Dedifferentiated amniotic fluid mesenchymal stem cell (primary cell): ENCODE results near the gene NAT10.

Experiments used
- DNase-seq: peaks from one replicate; pipeline ENCODE4 v3.0.0-alpha.2; 2016; ENCODE audit errors: extremely low spot score

Gene NAT10

DNA sequence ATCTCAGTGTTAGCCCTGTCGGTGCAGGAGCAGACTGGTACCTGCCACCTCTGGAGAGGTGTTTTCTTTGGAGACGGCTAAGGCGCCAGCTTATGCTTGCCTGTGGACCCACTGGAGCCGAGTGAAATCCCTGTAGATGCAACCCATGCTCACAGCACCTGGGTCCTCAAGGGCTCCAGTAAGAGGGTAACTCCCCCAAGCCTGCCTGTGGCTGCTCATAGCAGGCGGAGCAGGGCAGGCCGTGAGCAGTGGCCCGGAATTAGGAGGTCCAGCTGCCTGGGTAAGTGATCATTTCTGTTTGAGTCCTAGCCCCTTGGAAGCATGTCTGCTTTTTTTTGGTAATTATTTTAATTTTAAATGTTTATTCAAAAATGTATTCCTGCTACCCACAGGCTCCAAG lies 43.8 kb downstream of the NAT10 start:
- no peak for DNase-seq

- DNase-seq, result no peak
These were observed 44.4 kb downstream of the NAT10 start for GRCh38 chr11:34149786-34150185.

DNA sequence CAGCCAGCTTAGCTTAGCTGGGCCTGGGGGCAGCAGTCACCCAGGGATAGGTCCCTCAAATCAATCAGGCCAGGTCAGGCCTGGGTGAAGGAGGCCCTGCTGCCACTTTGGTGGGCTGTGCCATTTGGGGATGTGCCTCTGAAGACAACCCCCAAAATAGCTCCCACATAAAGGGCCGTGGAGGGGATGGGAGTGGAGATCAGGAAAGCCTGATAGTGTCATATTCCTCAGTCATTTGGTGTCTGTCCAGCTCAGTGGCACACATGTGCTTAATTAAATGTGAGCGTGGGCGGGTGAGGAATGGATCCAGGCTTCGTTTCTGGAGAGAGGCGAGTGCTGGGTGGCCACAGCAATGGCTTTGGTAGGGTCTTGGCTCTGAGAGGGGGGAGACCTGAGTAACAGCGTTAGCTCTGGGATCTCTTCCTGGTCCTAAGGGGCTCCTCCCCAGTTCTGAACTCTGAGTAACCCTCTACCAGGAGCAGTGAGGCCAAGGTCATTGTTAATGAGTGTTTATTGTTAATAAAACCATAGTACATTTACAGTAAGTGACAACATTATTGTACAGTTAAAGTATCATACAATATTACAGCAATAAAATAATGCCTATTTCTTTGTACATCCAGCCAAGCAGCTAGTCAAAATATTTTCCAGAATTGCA lies 45.2 kb downstream of the NAT10 start:
- peak; percentile 38 for DNase-seq

DNA sequence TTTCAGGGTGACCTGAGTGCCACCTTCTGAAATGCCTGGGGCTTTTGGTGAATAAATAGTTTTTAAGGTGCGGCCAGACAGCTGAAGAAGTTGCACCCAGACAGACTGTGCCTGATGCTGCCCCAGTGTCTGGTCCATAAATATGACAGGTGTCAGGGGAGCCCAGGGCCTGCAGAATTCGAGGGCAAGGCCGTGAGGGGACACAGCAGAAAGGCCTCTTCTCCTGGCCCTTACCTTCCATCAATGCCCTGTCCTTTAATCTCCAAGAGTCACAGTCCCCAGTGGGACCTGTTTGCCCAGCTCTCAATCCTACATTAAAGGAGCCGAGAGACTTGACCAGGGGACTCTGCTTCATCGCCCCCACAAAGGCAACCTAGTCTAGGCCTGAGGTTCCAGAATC lies 45.7 kb downstream of the NAT10 start:
- DNase-seq, result no peak

DNA sequence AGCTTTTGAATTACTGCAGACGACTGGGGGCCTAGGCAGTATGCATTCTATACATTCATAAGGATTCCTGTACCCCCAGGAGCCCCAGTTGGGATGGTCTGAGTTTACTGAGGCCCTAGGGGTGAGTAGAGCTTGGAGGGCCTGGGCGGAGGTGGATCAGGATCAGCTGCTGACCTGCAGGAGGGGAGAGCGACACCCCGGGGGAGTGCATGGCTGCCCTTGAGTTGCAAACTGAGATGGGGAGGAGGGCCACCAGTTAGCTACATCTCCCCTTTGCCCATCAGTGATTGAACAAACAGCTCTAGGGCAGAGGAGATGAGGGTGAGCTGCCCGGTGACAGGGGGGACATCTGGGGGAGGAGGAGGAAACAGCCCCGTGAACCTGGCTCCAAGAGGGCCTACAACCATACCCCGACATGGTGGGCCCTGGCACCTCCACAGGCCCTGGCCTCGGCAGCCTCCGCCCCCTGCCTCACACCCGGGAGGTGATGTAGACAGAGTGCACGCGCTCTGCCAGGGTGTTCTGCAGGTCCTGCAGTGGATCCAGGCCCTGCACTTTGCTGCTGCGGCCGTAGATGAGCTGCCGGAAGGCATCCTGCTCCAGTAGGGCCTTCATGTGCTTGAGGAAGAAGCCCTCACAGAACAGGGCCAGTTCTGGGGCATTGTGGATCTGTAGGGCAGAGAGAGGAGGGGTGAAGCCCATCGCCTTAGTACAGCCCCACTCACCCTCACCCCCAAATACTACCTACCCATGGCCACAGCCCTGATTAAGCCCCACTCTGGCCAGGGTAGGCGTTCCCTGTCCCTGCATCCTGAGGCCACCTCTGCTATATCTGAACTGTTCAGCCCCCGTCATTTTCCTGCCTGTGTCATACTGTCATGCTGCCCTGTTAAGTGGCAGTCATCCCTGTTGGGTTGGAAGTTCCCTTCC lies 46.8 kb downstream of the NAT10 start:
- no peak for DNase-seq

- DNase-seq, result no peak
These were observed 48.8 kb downstream of the NAT10 start for GRCh38 chr11:34154059-34154875.

- DNase-seq, result no peak
These were observed 49.8 kb downstream of the NAT10 start for GRCh38 chr11:34155057-34155756.

DNA sequence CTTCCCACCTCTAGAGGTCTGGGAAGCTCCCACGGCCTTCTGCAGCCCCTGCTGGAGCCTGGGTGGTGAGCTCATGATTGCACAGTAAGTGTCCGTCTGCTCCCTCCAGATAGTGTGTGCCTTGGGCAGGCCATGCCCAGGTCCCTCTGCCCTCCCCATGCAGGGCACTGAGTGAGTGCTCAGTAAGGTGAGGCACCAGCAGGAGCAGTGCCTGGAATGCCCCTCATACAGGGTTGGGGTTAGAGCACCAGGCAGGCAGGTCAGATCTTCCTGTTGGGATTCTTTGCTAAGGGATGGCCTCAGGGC lies 50.3 kb downstream of the NAT10 start:
- no peak for DNase-seq

DNA sequence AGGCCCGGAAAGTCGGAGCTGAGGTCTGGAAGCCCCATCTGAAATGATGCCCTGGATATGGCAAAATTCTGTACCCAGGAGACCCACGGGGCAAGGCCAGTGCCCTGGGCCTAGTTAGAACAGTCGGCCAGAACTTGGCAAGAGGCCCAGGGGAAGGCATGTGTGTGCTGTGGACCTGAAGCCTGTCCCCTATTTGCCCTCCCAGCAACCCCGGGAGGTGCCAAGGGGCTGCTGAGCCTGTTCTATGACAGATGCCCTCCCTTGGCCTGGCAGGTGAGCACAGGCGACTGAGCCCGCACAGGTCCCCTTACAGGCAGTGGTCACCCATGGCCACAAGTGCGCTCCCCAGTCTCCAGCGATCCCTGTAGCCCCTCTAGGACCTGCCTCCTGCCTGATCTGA lies 51.7 kb downstream of the NAT10 start:
- no peak for DNase-seq

GRCh38 chr11:34158661-34159060 lies 53.2 kb downstream of the NAT10 start:
- DNase-seq, result no peak

DNA sequence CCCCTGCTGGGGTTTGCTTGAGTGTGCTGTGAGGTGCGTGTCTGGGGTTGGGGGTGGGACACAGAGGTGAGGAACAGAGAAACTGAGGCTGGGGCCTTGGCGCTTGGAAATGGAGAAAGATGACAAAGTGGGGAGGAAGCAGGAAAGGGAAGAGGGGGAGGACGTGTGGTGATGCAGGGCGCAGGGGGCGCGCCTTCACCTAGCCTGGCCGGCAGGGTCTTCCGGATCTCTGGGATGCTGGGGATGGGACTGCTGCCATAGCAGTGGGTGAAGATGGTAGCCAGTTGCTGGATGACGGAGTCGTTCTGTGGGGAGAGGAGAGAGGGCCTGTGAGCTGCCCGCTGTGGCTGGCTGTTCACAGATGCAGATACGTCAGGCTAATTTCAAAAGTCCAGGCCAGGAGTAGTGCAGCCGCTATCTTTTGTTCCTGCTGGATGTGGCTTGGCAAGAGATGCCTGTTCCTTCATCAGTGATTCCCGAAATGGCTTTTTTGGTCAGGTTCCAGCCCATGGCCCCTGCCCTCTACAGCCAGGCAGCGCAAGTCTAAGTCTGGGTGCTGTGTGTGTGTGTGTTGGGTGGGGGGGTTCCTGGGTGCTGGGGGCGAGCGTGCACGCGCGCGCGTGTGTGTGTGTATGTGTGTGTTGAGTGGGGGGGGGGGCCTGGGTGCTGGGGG lies 54.8 kb downstream of the NAT10 start:
- DNase-seq, result no peak

DNA sequence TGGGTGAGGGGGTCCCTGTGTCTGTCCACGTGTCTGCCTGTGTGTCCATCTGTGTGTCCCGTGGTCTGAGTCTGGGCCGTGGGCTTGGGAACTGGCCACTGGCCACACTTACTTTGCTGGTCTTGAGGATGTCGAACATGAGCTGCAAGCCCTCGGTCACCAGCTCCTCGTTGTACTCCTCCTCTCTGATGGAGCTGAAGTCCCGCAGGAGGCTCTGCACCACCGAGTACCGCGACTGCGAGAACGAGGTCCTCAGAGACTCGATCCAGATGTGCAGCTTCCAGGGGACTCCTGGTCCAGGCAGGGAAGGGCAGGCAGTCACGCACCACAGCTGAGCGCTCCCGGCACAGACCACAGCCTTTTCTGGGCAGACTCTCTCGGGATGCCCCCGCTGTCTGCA lies 55.4 kb downstream of the NAT10 start:
- DNase-seq, result no peak

- DNase-seq, result no peak
These were observed 55.9 kb downstream of the NAT10 start for GRCh38 chr11:34161361-34161760.

DNA sequence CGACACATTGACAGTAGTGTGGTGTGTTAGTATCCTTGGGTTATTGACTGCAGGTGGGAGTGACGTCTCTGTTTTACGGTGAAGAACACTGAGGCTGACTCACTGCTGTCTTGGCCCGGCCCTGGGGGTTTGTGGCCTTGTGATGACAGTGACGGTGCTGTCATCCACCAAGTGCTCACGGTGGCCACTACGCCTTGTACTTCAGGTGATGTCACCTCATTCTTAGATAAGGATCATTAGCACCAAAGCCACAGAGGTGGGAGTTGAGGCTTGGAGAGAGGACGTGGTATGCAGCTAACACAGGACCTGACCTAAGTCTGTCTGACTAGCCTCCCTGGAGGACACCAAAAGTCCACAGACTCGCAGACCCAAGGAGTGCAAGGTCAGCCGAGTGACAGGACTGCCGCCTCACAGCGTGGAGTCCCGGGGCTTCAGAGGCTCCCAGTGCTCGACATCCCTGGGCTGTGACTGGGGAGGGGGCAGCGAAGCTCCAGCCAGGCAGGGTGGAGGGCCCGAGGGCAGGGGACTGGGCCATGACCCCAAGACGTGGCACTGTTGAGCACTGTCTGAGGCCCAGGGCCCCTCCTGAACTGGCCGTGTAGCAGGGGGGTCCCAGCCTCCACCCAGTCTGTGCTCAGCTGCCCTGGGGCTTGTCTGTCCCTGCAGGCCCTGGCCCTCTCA lies 56.5 kb downstream of the NAT10 start:
- no peak for DNase-seq

DNA sequence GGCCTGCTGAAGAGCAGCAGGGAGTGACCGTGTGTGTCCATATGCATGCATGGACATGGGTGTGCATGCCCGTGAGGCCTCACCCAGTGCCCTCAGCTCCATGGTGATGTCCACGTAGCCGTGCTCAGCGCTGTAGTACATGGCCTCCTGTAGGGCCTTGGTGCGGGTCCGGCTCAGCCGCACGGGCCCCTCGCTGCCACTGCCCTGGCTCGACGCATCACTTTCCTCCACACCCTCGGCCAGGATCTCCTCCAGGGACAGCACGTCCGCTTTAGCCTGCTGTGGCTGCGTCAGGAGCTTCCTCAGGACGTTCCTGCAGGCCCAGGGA lies 57.0 kb downstream of the NAT10 start:
- DNase-seq, result no peak

GRCh38 chr11:34162856-34163255 lies 57.4 kb downstream of the NAT10 start:
- no peak for DNase-seq

DNA sequence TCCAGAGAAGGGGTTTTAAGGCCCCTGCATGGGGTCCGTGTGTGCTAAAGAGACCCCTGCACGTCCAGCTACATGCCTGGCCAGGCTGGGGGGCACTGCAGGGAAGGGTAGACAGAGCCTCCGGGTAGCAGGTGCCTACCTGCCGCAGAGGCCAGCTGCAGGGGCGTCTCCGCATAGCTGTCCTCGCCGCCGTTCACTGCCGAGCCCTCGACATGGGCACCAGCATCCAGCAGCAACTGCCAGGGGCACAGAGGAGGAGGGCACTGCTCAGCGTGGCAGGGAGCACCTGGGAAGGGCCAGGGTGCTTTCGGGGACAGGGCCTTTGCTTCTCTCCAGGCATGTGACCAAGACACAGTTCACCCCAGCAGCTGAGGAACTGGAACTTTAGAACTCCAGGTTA lies 59.7 kb downstream of the NAT10 start:
- no peak for DNase-seq

GRCh38 chr11:34165786-34166555 lies 60.5 kb downstream of the NAT10 start:
- no peak for DNase-seq

DNA sequence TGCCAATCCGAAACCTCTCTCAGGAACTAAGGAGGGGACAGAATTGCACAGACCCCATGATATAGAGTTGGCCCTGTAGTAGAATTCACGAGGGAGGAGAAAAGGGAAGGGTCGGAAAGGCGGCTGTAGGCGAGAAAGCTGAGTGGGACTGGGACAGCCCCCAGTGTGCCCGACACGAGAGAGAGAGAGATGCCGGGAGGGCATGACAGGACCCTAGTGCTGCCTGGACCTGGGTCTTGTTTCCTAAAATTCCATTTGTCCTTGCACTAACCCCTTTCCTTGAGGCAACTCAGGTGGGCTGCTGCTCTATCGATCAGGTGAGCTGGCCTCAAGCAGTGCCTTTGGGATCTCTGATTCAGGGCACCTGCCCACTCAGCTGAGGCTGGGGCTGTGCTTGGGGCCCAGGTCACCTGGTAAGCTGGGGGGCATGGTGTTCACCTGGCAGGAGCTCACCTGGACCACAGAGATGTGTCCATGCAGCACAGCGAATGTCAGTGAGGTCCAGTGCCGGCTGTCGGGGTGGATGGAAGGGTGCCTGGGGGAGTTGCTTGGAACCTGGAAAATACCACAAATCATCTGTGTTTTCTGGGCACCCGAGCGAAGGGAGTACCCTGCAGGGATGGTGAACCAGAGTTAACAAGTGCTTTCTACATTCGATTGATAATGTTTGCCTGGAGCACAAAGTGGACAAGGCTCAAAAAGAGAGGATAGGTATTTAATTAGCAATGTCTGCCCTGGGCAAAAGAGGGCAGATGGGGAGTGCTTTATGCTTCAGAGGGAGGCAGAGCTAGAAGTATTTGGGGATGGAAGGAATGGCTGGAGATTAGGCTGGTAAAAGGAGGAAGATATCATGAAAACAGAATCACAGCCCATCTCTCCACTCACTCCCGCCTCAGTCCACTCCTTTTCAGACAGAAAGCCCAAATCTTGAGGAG lies 61.6 kb downstream of the NAT10 start:
- DNase-seq, result no peak
